ENCODE measurements around the gene EOGT. TPM values are rescaled to one million over a fixed set of nuclear protein-coding genes. Genes with fewer than 3 reads are reported as not detected.

The EOGT gene
- total RNA-seq, 1 experiment from 2014 or later, result 49.9 TPM

DNA sequence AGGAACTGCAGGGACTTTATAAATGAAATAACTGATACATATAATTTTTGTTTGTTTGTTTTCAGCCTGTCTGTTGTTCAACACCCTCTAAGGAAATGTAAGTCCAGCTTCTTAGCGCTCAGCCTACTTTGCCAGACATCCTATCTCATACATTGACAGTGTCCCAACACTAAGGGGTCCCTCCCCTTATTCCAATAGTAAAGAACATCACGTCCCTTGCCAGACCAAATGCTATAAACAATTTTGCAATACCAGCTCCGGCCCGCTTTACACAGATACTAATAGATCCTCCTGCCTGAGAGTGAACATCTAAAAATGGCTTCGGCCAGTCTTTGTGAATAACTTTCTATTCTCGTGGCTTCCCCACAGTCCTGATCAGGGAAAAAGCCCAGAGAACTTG, 76.6 kb downstream of the EOGT start:
- no peak overlapping the region for H3K27ac ChIP-seq (ENCODE audit: low read length)
- H3K27me3 ChIP-seq (ENCODE audit: low read length), result no peaks in the 10 kb centered on the region
- H3K4me1 ChIP-seq (ENCODE audit: low read length), result no peaks in the 10 kb centered on the region

DNA sequence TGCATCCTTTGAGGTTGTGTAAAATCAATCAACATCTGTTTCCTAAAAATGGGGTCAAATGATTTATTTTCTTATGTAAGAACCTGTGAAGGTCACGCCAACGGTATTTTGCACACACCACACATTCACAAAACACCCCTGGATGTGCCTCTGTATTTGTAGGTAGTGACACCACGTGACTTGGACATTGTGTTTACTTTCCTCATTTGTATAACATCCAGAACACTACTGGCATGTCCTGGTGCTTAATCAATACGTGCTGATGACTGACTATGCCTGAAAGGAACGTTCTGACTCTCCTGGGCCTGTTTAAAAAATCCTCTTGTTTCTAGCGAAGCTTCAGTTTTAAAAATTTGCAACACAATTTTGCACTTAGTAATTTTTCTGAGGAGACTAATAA, 77.7 kb downstream of the EOGT start:
- H2AFZ ChIP-seq (ENCODE audit: low read length), result no peak overlapping the region

More for the DNA sequence above, 76.6 kb downstream of the EOGT start:
- Histone ChIP-seq H3K79me2 (ENCODE audit: low read length) (no peaks in the 10 kb centered on the region), H3K4me3 (ENCODE audit: low read length) (no peak overlapping the region), H3K9ac (ENCODE audit: low read length) (no peak overlapping the region), H3K4me2 (ENCODE audit: low read depth, low read length, poor library complexity, severe bottlenecking) (no peak overlapping the region), H2AFZ (ENCODE audit: low read length) (no peak overlapping the region), H3K9me3 (ENCODE audit: low read length) (no peaks in the 10 kb centered on the region), H3K9me2 (replicated peaks; ENCODE audit: insufficient read depth, low read length) (no peaks in the 10 kb centered on the region), H4K20me1 (ENCODE audit: insufficient read depth, low read depth, low read length) (no peaks in the 10 kb centered on the region), H3K36me3 (ENCODE audit: insufficient read depth, low read length) (no peaks in the 10 kb centered on the region)
- DNase-seq, result no peak

DNA sequence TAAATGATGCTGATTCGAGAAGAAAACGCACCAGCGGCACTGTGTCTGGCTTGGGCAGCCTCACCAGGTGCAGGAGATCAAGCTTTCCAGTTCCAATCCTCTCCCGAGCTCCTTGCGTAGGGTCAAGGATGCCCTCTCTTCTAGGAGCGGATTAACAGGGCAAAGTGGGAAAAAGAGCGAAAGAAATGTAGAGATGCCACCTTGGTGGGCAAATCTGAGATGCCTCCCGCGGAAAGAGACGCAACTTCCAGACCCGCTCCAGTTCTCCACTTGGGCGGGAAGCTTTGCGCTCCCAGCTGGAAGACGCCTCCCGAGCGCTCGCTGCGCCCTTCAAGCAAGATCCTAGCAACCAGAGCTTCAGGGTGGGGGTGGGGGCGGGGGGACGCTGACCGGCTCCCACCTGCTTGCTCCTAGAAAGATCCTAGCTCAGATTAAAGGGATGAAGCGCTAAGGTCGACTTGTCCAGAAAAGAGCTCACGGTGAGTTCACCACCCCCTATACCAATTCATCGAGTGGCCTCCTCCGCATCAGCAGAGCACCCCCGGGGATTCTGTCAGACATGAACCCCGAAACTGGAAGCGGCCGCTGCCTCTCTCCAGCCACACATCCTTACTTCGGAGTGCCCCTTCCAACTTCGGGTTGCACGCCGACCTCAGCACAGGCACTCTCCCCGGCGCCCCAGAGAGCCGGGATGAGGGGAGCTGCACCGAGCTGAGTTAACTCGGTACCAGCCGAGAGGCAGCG, 81.9 kb downstream of the EOGT start:
- no peaks in the 10 kb centered on the region for H4K20me1 ChIP-seq (ENCODE audit: insufficient read depth, low read depth, low read length)
- no peak overlapping the region for H2AFZ ChIP-seq (ENCODE audit: low read length)
- no peak overlapping the region for H3K4me3 ChIP-seq (ENCODE audit: low read length)
- H3K9me3 ChIP-seq (ENCODE audit: low read length), result no peaks in the 10 kb centered on the region
- no peak overlapping the region for H3K9ac ChIP-seq (ENCODE audit: low read length)
- no peak overlapping the region for H3K27ac ChIP-seq (ENCODE audit: low read length)
- DNase-seq, result no peak
- H3K36me3 ChIP-seq (ENCODE audit: insufficient read depth, low read length), result no peaks in the 10 kb centered on the region
- no peaks in the 10 kb centered on the region for H3K9me2 ChIP-seq (replicated peaks; ENCODE audit: insufficient read depth, low read length)
- H3K27me3 ChIP-seq (ENCODE audit: low read length), result no peaks in the 10 kb centered on the region
- H3K4me1 ChIP-seq (ENCODE audit: low read length), result no peaks in the 10 kb centered on the region
- H3K4me2 ChIP-seq (ENCODE audit: low read depth, low read length, poor library complexity, severe bottlenecking), result no peak overlapping the region
- H3K79me2 ChIP-seq (ENCODE audit: low read length), result no peaks in the 10 kb centered on the region

More for the DNA sequence above, 77.7 kb downstream of the EOGT start:
- Histone ChIP-seq H3K27me3 (ENCODE audit: low read length) (no peaks in the 10 kb centered on the region), H3K79me2 (ENCODE audit: low read length) (no peaks in the 10 kb centered on the region), H3K4me3 (ENCODE audit: low read length) (no peak overlapping the region), H3K9me3 (ENCODE audit: low read length) (no peaks in the 10 kb centered on the region), H3K9me2 (replicated peaks; ENCODE audit: insufficient read depth, low read length) (no peaks in the 10 kb centered on the region), H3K4me2 (ENCODE audit: low read depth, low read length, poor library complexity, severe bottlenecking) (no peak overlapping the region), H3K9ac (ENCODE audit: low read length) (no peak overlapping the region), H4K20me1 (ENCODE audit: insufficient read depth, low read depth, low read length) (no peaks in the 10 kb centered on the region), H3K4me1 (ENCODE audit: low read length) (no peaks in the 10 kb centered on the region), H3K36me3 (ENCODE audit: insufficient read depth, low read length) (no peaks in the 10 kb centered on the region), H3K27ac (ENCODE audit: low read length) (no peak overlapping the region)
- DNase-seq, result no peak

Small RNA genes lying within 50 kb of the gene (small RNA-seq; reads per million reads assigned to genes)
- 0.40 reads per million, percentile 3 among the genes with 10 or more reads in this experiment for gene MIR3136

Other genes starting within 250 kb of the EOGT start
- gene TAFA4, start 81.1 kb downstream of the EOGT start, total RNA-seq (2014; rRNA removed; shearing (Covaris generic); ENCODE audit: low replicate concordance), result not detected in 2 replicates
- gene TMF1, start 38.6 kb upstream of the EOGT start, total RNA-seq (2014; rRNA removed; shearing (Covaris generic); ENCODE audit: low replicate concordance), result 22.1 and 25.2 TPM in 2 replicates
- gene UBA3, start 66.7 kb upstream of the EOGT start, total RNA-seq (2014; rRNA removed; shearing (Covaris generic); ENCODE audit: low replicate concordance), result 58.8 and 83.2 TPM in 2 replicates
- 16.6 and 40.7 TPM in 2 replicates for gene ARL6IP5, start 71.3 kb upstream of the EOGT start, total RNA-seq (2014; rRNA removed; shearing (Covaris generic); ENCODE audit: low replicate concordance)
- not detected in 2 replicates for gene LMOD3, start 108.9 kb upstream of the EOGT start, total RNA-seq (2014; rRNA removed; shearing (Covaris generic); ENCODE audit: low replicate concordance)